ENCODE data around the gene PARM1.

The PARM1 gene

DNA sequence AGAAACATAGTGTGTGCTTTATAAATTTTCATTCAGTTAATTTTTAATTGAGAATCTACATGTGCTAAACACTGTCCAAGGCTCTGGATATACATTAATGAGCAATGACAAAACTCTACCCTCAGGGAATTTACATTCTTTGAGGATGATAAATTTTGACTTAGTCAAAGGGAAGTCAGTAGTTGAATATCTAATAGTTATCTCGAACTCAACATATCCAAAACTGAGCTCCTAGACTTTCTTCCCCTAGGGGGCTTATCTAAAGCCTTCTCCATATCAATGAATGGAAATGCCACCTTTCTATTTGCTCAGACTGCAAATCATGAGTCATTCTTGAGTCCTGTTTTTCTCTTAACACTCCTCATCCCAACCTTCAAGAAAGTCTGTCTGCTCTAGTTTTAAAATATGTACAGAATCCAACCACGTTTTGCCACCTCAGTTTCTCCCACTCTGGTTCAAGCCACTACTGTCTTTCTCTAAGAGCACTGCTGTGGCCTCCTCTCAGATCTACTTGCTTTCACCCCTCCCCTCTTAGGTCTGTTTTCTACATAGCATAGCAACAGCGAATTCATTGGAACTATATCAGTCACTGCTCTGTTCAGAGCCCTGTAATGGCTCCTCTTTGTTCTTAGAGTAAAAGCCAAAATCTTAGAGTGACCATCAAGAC, 9.5 kb downstream of the PARM1 start:
- no peak for DNase-seq (ENCODE audit: low read depth)

DNA sequence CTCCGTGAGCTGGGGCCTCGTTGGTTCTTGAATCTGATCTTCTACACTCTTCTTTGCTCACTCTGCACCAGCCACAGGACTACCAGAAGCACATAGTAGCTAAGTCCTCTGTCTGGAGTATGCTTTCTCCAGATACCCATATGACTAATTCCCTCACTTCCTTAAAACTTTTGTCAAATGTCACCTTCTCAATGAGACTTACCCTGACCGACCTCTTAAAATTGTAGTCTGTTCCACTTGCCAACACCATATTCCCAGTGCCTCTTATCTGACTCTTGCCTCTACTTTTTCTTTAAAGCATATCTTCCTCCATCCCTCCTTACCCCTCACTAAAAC, 10.0 kb downstream of the PARM1 start:
- DNase-seq (ENCODE audit: low read depth), result no peak

DNA sequence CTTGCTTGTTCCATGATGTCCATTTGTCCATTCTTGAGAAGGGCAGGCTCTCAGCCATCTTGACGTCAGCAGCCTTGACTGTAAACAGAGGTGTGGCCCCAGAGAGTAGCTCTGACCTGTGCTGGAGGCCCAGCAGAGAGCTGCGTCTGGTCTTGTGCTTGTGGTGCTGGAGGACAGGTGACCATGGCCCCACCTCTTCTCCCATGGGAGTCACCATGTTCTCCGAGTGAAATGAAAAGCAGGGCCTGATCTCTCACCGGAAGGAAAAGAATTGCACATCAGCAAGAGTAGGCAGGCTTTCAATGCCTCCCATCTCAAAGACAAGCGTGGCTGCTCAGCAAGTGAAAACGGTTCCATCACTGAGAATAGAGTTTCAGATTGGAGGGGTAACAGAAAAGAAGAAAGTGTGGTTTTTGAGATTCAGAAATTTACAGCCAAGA, 11.5 kb downstream of the PARM1 start:
- DNase-seq (ENCODE audit: low read depth), result no peak

DNA sequence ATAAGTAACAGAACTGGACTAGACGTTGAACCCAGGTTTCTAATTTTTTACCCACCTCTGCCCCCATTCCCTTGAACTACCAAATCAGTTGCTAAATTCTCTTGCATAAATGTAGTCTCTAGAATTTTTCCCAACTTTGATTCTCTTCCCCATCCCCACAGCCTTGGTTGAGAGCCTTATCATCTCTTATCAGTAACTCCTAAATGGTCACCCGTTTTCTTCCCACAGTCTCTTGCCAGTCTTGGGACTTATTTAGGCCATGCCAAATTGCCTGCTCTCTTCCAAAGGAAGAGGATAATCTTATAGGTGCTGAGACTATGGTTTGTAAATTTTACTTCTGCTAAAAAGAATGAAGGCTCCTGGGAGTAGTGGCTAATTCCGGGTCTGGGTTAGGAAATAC, 13.3 kb downstream of the PARM1 start:
- no peak for DNase-seq (ENCODE audit: low read depth)

DNA sequence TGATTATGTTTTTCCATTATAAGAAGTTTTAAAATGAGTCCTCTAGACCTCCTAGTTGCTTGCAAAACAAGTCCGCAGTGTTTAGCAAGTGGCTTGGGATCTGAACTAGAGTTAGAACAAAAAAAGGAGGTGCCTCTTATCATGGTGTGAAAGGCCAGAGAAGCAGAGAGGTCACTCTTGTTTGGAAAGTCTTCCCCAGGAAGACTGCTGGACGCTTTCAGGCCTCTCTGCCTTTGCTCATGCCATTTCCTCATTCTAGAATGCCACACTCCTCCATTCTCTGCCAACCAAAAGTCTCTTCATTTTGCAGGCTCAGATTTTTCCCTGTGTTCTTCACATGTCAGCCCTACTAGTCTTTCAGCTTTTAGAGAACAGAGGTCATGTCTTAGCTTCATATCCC, 14.9 kb downstream of the PARM1 start:
- no peak for DNase-seq (ENCODE audit: low read depth)

DNA sequence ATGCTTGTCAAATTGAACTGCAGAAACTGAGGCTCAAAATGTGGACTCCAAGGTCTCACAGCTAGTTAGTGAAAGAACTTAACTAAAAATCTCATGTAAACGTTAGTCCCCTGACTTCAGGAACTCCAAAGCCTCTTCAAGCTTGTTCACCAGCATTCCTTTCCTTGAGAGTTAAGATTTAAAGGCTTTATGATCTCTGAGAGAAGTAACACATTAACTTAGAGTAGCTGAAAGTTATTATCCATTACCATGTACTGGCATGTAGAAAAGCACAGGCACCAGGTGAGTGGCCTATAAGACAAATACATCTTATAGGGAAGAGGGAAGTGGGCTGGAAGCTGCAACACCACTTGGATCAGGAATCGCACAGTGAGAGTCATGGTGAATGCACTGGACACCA, 15.3 kb downstream of the PARM1 start:
- DNase-seq (ENCODE audit: low read depth), result no peak

DNA sequence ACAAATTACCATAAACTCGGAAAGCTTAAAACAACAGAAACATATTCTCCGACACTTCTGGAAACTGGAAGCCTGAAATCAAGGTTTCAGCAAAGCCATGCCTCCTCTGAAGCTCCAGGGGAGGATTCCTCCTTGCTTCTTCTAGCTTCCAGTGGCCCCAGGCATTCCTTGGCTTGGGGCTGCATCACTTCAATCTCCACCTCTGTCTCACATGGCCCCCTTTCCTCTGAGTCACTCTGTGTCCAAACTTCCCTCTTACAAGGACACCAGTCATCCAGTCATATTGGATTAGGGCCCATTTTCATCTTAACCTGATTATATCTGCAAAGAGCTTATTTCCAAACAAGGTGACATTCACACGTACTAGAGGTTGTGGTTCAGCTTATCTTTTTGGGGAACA, 17.3 kb downstream of the PARM1 start:
- DNase-seq (ENCODE audit: low read depth), result no peak

DNA sequence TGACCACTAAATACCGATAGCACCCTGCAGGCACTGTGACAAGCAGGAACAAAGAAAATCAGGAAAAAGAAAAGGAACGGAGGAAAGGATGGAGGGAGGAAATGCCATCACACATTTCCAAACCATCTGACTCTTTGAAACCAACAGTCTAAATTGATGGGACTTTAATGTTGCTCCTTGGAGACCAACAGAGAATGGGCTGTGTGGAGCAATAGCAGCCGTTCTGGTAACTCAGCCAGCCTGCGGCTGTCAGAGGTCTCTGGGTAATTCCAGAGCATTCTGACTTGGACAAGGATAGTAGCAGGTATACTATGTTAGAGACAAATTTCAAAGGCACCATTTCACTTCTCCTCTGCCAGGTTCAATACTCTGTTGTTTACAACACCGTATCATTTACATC, 18.0 kb downstream of the PARM1 start:
- no peak for DNase-seq (ENCODE audit: low read depth)

DNA sequence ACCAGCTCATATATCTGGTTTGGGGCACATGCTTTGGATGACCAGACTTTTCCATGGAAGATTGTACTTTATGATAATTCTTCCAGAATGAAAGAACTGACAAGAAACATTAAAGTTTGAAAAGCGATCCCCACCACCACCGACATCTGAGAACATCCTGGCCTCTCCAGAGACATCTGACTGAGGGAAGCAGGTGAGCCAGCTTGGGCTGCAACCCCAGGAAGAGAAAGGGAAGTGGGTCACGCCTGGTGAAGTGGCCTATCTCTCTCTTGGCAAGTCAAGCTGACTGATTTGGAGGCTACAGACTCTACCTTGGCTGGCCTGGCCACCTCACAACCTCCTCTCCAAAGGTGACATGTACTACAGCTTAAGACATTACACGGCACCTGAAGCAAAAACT, 20.7 kb downstream of the PARM1 start:
- DNase-seq (ENCODE audit: low read depth), result no peak

DNA sequence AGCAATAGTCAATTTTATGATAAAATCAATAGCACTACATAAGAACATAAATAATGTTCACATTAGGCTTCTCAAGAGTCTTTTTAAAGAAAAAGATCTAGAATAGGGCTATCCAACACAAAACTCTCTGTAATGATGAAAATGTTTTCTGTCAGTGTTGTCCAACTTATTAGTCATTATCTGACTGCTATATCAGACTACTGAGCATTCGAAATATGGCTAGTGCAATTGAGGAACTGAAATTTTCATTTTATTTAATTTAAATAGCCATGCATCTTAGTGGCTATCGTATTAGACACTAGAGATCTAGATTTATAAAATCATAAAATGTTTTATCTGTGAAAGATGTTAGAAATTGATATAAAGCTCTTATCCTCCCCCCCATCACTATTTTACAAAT, 26.0 kb downstream of the PARM1 start:
- no peak for DNase-seq (ENCODE audit: low read depth)

DNA sequence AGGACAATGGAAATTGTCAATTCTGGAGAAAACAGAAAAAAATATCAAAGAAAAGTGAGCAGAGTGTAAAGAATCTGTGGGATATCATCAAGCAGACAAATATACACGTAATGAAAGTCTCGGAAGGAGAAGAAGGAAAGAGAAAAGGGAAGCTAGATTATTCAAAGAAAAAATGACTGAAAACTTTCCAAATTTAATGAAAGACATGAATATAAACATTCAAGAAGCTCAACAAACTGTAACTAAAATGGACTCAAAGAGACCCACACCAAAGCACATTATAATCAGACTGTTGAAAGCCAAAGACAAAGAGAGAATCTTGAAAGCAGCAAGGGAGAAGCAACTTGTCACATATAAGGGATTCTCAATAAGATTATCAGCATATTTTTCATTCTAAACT, 28.3 kb downstream of the PARM1 start:
- no peak for DNase-seq (ENCODE audit: low read depth)

DNA sequence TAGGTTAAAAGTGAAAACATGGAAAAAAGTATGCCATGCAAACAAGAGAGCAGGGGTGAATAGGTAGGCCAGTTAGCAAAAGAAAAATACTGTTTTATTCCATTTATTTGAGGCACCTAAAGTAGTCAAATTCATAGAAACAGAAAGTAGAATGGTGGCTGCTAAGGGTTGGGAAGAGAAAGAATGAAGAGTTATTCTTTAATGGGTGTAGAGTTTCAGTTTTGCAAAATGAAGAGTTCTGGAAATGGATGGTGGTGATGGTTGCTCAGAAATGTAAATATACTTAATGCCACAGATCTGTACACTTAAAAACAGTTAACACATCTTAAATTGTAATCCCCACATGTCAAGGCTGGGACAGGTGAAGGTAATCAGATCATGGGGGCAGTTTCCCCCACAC, 29.7 kb downstream of the PARM1 start:
- no peak for DNase-seq (ENCODE audit: low read depth)

DNA sequence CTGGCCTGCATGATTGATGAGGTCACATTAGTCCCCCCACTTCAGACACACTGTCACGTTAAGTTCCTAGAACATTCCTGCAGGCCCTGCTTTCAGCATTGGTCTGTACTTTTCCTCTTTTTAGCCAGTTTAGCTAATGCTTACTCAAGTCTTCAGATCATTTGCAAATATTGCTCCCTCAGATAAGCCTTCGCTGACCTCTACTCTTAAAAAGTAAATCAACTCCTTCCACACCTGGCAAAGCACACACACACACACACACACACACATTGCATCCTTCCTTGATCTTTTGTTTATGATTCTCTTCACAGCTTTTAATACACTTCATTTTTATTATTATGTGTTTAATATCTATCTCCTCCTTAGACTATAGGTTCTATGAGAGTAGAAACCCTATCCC, 31.4 kb downstream of the PARM1 start:
- no peak for DNase-seq (ENCODE audit: low read depth)

DNA sequence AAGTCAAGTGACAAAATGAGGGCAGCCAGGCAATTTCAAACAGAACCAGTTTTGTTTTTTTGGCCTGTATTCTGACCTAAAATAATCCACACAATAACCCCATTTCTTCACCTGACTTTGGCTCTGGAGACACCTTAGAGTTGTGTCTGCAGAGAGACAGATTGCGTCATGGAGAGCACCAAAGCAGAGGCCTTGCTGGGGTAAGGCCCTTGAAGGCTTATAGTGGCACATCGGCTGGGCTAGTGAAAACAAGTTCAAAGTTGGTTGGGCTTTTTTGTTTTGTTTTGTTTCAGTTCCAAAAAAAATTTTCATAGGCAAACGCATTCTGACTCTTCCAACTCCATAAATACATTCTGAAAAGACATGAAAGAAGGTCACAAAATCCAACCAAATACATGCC, 34.4 kb downstream of the PARM1 start:
- no peak for DNase-seq (ENCODE audit: low read depth)

DNA sequence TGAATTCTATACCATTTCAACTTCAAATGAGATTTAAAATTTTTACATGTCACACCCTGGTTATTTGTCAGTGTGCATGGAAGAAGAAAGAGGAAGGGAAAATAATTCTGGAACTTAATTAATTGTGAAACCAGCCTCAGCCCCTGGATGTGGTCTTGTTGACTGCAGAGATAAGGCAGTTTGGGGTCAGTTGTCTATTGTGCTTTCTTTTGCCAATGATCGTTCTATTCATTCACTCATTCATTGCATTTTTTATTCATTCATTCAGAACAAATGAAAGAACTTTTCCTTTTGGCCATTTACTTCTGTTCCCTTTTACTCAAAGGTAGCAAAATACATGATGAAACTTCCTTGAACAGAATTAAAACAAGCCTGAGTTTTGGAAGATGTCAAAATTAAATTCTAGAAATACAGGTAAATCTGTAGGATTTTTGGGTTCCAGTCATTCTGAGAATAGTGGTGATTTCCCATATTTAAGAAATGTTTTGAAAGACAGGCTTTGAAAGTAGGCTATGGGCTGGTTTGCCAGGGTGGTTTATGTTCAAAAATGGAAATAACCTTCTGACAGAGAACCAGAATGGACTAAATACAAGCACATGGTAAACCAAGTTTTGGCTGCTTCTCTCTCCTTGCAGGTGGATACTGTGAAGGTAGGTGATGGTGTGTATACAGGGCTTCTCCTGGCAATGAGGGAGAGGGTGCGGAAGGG, 35.7 kb downstream of the PARM1 start:
- no peak for DNase-seq (ENCODE audit: low read depth)

DNA sequence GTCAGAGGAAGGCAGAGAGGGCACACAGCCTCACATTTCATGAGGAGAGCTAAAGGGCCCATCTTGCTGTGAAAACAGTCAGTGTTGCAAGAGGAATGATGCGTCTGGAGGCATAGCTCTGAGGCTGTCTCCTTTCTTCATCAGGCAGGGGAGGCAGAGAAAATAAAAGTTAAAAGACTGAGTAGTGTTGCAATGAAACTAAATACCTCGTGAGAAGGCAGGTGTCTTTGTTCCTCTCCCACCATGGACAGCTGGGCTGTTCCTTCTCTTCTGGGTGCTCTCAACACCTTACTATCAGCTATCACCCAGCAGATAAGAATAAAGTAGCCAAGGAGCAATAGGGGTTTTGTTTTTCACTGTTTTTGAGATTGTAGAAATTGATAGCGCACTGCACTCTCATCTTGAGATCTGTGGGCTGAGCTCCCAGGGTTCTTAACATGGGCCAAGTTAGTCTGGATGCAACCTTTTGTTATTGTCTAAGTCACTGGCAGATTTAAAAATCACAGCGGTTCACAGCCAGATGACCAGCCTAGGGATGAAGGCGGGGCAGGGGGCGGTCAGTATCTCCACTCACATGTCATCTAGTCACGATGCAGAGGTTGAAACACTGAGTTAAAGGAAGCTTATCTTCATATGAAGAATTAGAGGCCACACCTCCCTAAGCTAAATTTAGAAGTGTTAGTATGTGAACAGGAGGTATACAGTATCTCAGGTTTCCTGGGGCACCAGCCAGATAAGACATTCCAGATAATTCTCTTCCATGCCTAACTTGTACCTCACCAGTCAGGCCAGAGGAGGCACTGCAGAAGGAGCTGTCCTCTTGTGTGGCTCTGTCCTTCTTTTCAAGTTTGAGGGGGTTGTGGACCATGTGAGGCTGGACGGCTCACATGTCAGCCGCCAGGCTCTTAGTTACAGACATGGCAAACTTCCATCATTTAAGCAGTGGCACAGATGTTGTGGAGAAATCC, 36.9 kb downstream of the PARM1 start:
- DNase-seq (ENCODE audit: low read depth), result no peak

DNA sequence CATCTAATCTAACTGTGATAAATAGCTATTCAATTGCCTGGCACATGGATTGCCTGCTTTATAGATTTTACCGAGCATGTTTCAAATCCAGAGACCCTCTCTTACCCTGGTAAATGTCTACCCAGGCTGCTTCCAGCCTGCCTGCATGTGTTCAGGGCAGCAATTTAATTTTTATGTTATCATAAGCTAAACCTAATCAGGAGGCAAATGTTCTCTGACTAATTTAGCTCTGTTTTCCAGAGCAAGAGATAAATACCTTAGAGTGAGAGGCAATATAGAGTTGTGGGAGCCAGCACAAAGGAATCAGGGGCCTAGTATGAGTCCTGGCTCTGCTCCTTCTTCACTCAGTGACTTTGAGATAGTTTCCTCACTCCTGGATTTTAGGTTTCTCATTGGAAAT, 37.7 kb downstream of the PARM1 start:
- DNase-seq (ENCODE audit: low read depth), result no peak

DNA sequence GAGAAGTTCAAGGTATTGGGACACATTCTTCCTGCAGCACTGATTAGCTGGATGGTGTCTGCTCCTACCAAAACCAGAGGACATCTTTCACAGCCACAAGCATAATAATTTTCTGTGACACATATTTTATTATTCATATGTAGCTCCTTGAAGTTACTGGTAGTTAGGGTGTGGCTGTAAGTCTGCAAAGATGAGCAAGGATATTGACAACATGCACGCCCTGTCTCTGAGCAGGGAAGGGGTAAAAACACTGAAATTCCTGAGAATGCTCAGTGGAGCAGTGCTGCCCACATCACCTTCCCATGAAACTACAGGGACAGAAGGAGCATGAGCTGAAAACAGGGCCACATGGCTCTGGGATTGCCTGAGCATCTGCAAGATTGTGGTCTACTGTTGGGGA, 38.9 kb downstream of the PARM1 start:
- no peak for DNase-seq (ENCODE audit: low read depth)

DNA sequence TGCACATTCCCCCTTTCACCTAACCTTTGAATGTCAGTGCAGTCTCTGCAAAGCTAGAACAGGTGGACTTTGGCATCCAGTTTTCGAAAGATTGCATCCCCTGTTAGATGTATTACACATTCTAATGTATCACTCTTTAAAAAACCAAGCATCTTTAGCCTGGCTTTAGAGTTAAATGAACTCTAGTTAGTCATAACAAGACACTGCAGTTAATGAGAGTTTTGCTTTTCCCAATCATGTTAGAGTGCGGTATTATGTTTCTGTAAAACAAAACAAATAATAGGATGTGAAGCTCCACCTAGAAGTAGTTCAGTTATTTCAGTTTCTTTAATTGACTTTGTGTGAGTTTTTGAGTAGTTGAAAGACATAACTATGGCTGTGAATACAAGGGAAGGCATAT, 42.2 kb downstream of the PARM1 start:
- no peak for DNase-seq (ENCODE audit: low read depth)

DNA sequence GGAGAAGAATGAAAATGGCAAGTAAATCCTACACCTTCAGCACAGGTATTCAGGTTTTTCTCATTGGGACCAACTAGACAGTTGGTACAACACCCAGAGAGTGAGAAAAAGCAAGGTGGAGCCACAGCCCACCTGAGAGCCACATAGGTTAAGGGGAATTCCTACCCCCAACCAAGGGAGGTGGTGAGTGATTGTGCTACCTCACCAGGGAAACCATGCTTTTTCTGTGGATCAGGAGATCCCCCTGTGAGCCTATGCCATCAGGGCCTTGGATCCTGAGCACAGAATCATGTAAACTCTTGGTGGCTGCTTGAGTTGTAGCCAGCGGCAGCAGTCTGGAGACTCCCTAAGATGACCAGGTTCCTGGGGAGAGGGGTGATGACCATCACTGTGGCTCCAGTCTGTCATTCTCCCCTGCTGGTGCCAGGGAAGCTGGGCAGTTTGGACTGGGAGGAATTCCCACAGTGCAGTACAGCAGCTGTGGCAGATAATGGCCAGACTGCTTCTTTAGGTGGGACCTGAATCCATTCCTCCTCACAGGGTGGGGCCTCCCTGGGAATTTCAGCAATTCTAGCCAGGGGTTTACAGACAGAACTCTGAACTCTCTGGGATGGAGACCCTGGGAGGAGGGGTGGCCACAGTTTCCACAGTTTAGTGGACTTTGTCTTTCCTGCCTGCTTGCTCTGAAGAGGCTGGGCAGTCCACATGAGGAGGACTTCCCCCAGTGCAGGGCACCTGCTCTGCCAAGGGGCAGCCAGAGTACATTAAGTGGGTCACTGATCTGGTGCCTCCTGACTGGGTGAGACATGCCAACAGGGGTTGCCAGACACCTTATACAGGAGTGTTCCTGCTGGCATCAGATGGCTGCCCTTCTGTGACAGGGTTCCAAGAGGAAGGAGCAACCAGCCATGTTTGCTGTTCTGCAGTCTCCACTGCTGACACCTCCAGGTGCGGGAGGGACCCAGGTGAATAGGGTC, 43.2 kb downstream of the PARM1 start:
- DNase-seq (ENCODE audit: low read depth), result no peak

DNA sequence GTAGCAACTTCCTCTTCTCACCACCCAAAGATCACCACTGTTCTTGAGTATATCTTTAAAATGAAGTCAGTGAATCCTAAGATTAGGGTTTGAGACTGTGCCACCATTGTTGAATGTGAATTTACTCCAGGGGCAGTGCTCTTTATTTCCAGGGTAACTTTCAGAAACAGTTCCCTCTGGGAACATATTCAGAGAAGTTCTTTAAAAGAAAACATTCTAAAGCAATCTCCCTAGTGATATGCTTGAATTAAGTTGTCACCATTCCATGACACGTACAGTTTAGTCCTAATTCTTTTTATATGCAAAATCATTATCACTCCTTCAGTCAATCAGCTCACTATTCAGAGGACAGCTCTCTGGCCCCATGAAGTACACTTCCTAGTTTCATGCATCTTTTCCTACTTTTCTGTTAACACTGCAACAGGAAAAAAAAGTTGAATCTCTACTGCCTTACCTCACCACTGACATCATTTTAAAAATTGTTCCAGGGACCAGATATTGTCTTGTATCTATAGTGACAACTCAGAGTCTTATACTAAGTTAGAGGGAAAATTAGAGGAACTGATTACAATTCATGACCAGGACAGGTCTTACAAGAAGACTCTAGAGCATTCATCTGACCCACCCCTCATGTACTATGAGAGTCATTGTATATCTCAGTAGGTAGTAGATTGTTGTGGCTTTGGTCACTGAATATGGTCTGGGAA, 49.8 kb downstream of the PARM1 start:
- DNase-seq (ENCODE audit: low read depth), result no peak

Measured in stimulated activated CD8-positive, alpha-beta memory T cell treated with anti-CD3 and anti-CD28 coated beads, Interleukin-15, amount 100 ng/mL, for 24 hours (primary cell).